H1 (cell line): ENCODE measurements around the gene OCSTAMP. TPM values are rescaled to one million over a fixed set of nuclear protein-coding genes. Genes with fewer than 3 reads are reported as not detected.

ENCODE experiments used
- ASH2L ChIP-seq: fragments of 200-600, 300-600 bp; sonication (generic); IDR thresholded peaks from one replicate; pipeline ENCODE4 v1.7.1; 2017; ENCODE audit warnings: low read length
- CBX8 ChIP-seq: fragments of 300-800, 300-1000 bp; sonication (generic); IDR thresholded peaks from 2 replicates; pipeline ENCODE4 v1.7.1; 2016; ENCODE audit warnings: low read depth, low read length, borderline replicate concordance
- CHD2 ChIP-seq: IDR thresholded peaks from 2 replicates; pipeline ENCODE4 v1.6.1; 2012; ENCODE audit warnings: low read length, improper control_type of control experiment
- CREB1 ChIP-seq: IDR thresholded peaks from 2 replicates; pipeline ENCODE4 v1.6.1; 2012; ENCODE audit warnings: inconsistent platforms
- EP300 ChIP-seq, 2 experiments: IDR thresholded peaks; 1 replicate in 1 of 2; 2 replicates in 1 of 2; pipeline ENCODE4 v1.6.1; 2011 to 2012; ENCODE audit warnings: low read depth in 2 of 2, low read length in 2 of 2, mild to moderate bottlenecking in 2 of 2, borderline replicate concordance in 1 of 2, inconsistent platforms in 1 of 2, moderate library complexity in 1 of 2
- GABPA ChIP-seq: IDR thresholded peaks from 2 replicates; pipeline ENCODE4 v1.6.1; 2011; ENCODE audit warnings: mild to moderate bottlenecking, low read length, moderate library complexity, borderline replicate concordance; ENCODE audit not compliant: insufficient read depth
- JUN ChIP-seq: IDR thresholded peaks from 2 replicates; pipeline ENCODE4 v1.6.1; 2011; ENCODE audit warnings: low read depth, mild to moderate bottlenecking, improper control_type of control experiment, low read length
- KDM5A ChIP-seq: fragments of 200-600 bp; IDR thresholded peaks from 2 replicates; pipeline ENCODE4 v1.7.1; 2012; ENCODE audit warnings: mild to moderate bottlenecking, low read length, inconsistent platforms, mixed read lengths
- POLR2AphosphoS5 ChIP-seq: IDR thresholded peaks from 2 replicates; pipeline ENCODE4 v1.6.1; 2011; ENCODE audit warnings: low read depth, low read length
- RBBP5 ChIP-seq: IDR thresholded peaks from 2 replicates; pipeline ENCODE4 v1.7.1; 2012; ENCODE audit warnings: low read depth, mild to moderate bottlenecking, inconsistent platforms, low read length, moderate library complexity, borderline replicate concordance
- RFX5 ChIP-seq: IDR thresholded peaks from 2 replicates; pipeline ENCODE4 v1.6.1; 2011; ENCODE audit warnings: low read depth, low read length, improper control_type of control experiment, borderline replicate concordance
- SIX5 ChIP-seq: IDR thresholded peaks from 2 replicates; pipeline ENCODE4 v1.6.1; 2011; ENCODE audit warnings: mild to moderate bottlenecking, low read depth, low read length
- SP2 ChIP-seq: IDR thresholded peaks from 2 replicates; pipeline ENCODE4 v1.6.1; 2012; ENCODE audit warnings: mild to moderate bottlenecking, low read length, inconsistent platforms
- SP4 ChIP-seq: IDR thresholded peaks from 2 replicates; pipeline ENCODE4 v1.6.1; 2012; ENCODE audit warnings: low read length, inconsistent platforms
- TAF1 ChIP-seq: IDR thresholded peaks from 2 replicates; pipeline ENCODE4 v1.6.1; 2011; ENCODE audit warnings: mild to moderate bottlenecking, low read depth, low read length
- USF2 ChIP-seq: IDR thresholded peaks from 2 replicates; pipeline ENCODE4 v1.6.1; 2011; ENCODE audit warnings: low read length, improper control_type of control experiment
- ZNF274 ChIP-seq: IDR thresholded peaks from 2 replicates; pipeline ENCODE4 v1.7.0; 2012; ENCODE audit warnings: low read length, borderline replicate concordance; ENCODE audit errors: extremely low read depth
- polyA plus RNA-seq, 7 experiments: library from polyadenylated mRNA; depleted of rRNA in 3 of 7; stranded (reverse) in 5 of 7; unstranded in 2 of 7; fragments of >200 nt in 5 of 7; fragments of 200-250 nt in 2 of 7; gene quantifications; 1 replicate in 5 of 7; 2 replicates in 1 of 7; 4 replicates in 1 of 7; pipeline versions ENCODE4 v1.2.1 to v1.2.3, GENCODE V29; 2011 to 2013; ENCODE audit warnings: missing spikeins in 2 of 7, mixed read lengths in 2 of 7
- total RNA-seq: library from RNA; stranded (reverse); fragmentation: NEBNext Ultra II Directional; extraction: Animal tissue kit (Norgen Biotek cat#: 25700); gene quantifications from 2 replicates; pipeline ENCODE4 v1.2.1, GENCODE V29; 2021
- TF ChIP-seq, protein P1 (sequence below), 3 experiments: IDR thresholded peaks; 1 replicate in 2 of 3; 2 replicates in 1 of 3; pipeline versions ENCODE4 v1.5.1 to v1.6.1; 2011; ENCODE audit warnings: low read length in 3 of 3, mild to moderate bottlenecking in 3 of 3, inconsistent platforms in 2 of 3, low read depth in 1 of 3, moderate library complexity in 1 of 3; ENCODE audit not compliant: insufficient read depth in 1 of 3; ENCODE audit errors: control extremely low read depth in 1 of 3
- TF ChIP-seq, protein P2 (sequence below): IDR thresholded peaks from 2 replicates; pipeline ENCODE4 v1.6.1; 2012; ENCODE audit warnings: low read length, inconsistent platforms

Gene OCSTAMP
- total and polyA plus RNA-seq, 2 of the 8 experiments (the other 6 are each of a cell fraction or from before 2014, with no cell fraction given) = 0.09 to 0.13 TPM

- no peak for TF ChIP-seq CHD2
- TF ChIP-seq SP4 = no peak
- TF ChIP-seq ASH2L = peak; percentile 47
- TF ChIP-seq RFX5 = no peak
- no peak for TF ChIP-seq JUN
- no peak for TF ChIP-seq ZNF274
- TF ChIP-seq, protein P1, sequence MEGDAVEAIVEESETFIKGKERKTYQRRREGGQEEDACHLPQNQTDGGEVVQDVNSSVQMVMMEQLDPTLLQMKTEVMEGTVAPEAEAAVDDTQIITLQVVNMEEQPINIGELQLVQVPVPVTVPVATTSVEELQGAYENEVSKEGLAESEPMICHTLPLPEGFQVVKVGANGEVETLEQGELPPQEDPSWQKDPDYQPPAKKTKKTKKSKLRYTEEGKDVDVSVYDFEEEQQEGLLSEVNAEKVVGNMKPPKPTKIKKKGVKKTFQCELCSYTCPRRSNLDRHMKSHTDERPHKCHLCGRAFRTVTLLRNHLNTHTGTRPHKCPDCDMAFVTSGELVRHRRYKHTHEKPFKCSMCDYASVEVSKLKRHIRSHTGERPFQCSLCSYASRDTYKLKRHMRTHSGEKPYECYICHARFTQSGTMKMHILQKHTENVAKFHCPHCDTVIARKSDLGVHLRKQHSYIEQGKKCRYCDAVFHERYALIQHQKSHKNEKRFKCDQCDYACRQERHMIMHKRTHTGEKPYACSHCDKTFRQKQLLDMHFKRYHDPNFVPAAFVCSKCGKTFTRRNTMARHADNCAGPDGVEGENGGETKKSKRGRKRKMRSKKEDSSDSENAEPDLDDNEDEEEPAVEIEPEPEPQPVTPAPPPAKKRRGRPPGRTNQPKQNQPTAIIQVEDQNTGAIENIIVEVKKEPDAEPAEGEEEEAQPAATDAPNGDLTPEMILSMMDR (IDR thresholded peaks at IDR 0.05; ENCODE audit: control extremely low read depth in 1 of 3, insufficient read depth in 1 of 3, low read depth in 1 of 3, low read length in 3 of 3) = peak; percentile 64 to 92 (median 68)
- peak; percentile 42; the same call in 1 of the 2 replicates for TF ChIP-seq CREB1
- no peak for TF ChIP-seq SP2
- TF ChIP-seq RBBP5 = no peak
- no peak for TF ChIP-seq KDM5A
- TF ChIP-seq CBX8 = no peak
- no peak for TF ChIP-seq POLR2AphosphoS5
- TF ChIP-seq, protein P2, sequence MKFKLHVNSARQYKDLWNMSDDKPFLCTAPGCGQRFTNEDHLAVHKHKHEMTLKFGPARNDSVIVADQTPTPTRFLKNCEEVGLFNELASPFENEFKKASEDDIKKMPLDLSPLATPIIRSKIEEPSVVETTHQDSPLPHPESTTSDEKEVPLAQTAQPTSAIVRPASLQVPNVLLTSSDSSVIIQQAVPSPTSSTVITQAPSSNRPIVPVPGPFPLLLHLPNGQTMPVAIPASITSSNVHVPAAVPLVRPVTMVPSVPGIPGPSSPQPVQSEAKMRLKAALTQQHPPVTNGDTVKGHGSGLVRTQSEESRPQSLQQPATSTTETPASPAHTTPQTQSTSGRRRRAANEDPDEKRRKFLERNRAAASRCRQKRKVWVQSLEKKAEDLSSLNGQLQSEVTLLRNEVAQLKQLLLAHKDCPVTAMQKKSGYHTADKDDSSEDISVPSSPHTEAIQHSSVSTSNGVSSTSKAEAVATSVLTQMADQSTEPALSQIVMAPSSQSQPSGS = no peak
- no peak for TF ChIP-seq USF2
- TF ChIP-seq GABPA = no peak
- TF ChIP-seq EP300 (IDR thresholded peaks at IDR 0.05; ENCODE audit: borderline replicate concordance in 1 of 2, low read depth in 2 of 2, low read length in 2 of 2) = no peak
- TF ChIP-seq SIX5 = no peak
- TF ChIP-seq TAF1 = peak; percentile 67
Measured at GRCh38 chr20:46562373-46563169, 12.1 kb upstream of the OCSTAMP start (continued).
